NCI-H2107 treated with DMSO at 0.1 percent for 48 hours (cell line): Measurements from ENCODE around the gene ASTN2.

Experiments used
- DNase-seq: peaks from one replicate; lab custom pipeline; 2025; ENCODE audit not compliant: unreplicated experiment; lab: John Stamatoyannopoulos, UW

Gene ASTN2

GRCh38 chr9:116499986-116500871, 914.6 kb downstream of the ASTN2 start:
- DNase-seq = no peak

GRCh38 chr9:116499434-116499833, 915.4 kb downstream of the ASTN2 start:
- DNase-seq = no peak

GRCh38 chr9:116497095-116497890, 917.6 kb downstream of the ASTN2 start:
- DNase-seq = no peak

- DNase-seq = no peak
These were observed 918.7 kb downstream of the ASTN2 start for GRCh38 chr9:116496167-116496566.

DNA sequence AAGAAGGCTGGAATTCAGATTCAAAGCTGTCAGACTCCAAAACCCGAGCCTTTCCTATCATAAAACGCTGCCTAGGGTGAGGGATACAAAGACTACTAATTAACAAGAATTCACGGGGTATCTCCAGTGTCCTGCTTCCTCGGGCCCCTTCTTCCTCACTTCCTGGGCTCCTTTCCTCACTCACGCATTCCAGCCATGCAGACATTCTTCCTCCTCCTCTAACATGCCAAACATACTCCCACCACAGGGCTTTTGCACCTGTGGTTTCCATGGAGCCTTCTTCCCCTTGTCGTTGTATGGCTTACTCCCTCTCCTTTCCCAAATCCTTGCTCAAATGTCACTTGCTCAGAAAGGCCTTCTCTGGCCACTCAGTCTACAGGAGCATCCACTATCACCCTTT, 919.1 kb downstream of the ASTN2 start:
- DNase-seq = no peak

- DNase-seq = no peak
These were observed 919.8 kb downstream of the ASTN2 start for GRCh38 chr9:116494815-116495634.

- no peak for DNase-seq
These were observed 921.5 kb downstream of the ASTN2 start for GRCh38 chr9:116493183-116493860.

DNA sequence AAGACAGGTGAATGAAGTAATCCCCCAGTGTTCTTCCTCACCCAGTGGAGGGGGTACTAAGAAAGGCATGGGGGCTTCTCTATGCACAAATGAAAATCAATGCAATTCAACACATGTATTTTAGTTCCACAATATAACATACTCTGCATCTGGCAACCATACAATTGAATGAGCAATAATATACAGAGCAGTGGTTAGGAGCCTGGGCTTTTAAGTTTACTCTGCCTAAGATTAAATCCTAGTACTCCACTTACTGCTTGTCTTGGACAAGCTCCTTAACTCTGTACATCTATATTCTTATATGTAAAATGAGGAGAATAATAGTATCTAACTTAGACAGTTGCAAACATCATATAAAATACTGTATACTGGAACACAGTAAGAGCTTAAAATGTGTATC, 923.2 kb downstream of the ASTN2 start:
- no peak for DNase-seq

- DNase-seq = no peak
These were observed 923.6 kb downstream of the ASTN2 start for GRCh38 chr9:116491219-116491618.

GRCh38 chr9:116490321-116490720, 924.5 kb downstream of the ASTN2 start:
- DNase-seq = no peak

GRCh38 chr9:116488373-116488772, 926.5 kb downstream of the ASTN2 start:
- DNase-seq = no peak

DNA sequence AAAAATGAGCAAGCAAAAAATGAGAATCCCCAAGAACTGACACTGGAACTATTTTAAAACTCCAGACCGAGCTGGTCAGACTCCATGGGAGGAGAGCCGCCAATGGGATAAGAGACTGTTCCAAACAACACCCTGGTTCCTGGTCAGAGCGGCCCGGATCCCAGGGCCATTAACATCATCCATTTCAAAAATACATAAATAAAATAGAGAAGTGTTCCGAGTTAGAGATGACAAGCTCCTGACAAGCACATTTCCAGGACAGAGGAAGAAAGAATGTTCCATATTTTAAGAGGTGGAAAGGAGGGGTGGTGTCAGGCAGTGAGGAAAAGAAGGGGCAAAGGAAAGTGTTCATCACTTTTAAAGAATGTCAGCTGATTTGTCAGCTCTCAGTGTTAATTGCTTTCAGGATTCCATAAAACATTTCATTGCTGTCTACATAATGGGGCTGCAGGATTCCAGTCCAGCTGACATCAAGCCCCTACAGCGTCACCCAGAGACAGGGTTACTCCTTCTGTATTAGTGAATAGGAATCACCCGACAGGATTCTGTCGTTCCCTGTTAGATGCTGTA, 930.3 kb downstream of the ASTN2 start:
- DNase-seq = no peak

- DNase-seq = no peak
These were observed 931.0 kb downstream of the ASTN2 start for GRCh38 chr9:116483622-116484491.

DNA sequence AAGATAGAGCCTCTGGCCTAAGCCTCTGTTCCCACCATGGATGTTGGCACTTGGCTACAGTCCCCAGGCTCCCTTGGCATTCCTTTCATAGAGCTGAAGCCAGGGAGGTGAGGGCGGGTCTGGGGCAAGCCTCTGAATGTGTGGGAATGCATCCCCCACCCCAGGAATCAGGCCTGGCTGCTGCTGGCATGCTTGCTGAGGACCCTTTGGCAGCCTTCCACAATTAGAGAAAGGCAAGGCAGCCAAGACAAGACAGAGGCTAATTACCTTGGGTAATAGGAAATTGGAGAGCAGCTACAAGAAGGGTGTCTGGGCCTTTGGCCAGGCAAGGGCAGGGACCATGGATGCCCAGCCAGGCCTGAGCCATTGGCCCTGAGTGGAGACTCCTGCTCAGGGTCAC, 932.1 kb downstream of the ASTN2 start:
- DNase-seq = no peak

- DNase-seq = no peak
These were observed 934.2 kb downstream of the ASTN2 start for GRCh38 chr9:116480700-116481099.

GRCh38 chr9:116479967-116480366, 934.9 kb downstream of the ASTN2 start:
- DNase-seq = no peak

DNA sequence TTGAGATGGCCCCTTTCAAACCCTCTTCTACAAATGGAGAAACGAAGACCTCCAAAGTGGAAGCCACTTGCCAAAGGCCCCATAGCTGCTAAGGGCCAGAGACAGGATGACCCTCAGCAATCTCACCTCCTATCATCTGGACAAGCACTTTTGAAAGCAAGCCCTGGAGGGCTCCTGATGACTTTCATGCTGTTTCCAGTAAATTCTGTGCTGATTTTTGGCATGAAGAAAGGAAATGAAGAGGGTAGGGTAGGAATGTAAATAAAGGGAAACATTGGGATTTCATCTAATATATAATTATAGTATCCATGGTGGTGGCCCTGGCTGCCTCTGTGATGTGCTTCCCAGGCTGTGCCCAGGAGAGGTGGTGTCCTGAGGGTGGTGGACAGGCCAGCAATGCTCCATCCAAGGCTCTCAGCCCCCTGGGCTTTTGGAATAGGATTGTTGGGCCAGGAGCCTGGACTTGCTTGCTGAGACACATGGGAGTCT, 935.8 kb downstream of the ASTN2 start:
- no peak for DNase-seq

GRCh38 chr9:116477584-116478141, 937.2 kb downstream of the ASTN2 start:
- DNase-seq = no peak

DNA sequence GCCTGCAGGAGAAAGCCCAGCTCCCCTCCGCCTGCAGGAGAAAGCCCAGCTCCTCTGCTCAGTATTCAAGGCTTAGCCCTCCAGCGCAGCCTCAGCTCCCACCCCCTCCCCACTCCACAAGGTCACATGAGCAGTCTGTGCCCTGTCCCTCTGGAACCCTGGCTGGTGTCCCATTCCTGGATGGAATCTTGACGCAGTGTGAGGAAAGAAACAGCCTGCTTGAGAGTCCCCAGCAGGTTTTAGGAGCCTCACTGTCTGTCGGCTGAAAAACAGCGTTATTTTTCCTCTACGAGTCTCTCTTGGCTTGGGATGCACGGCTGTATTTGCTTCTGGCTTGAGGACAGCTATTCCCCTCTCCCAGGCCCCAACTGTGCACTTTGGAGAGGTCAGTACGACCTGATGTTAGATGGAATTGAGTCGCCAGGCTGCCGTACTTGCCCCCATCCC, 937.9 kb downstream of the ASTN2 start:
- no peak for DNase-seq
